Prostate gland (tissue), 2 donors: ENCODE results near the gene BLOC1S1.

Source experiments
- POLR2A ChIP-seq: fragments of 450-650 bp; IDR thresholded peaks from one replicate; pipeline ENCODE4 v1.6.1; 2016; ENCODE audit warnings: antibody characterized with exemption, mild to moderate bottlenecking
- TF ChIP-seq, protein P1 (sequence below), 4 experiments: fragments of 200-600 bp in 2 of 4; fragments of 450-650 bp in 2 of 4; sonication (generic) in 2 of 4; IDR thresholded peaks; 1 replicate in 3 of 4; 2 replicates in 1 of 4; pipeline ENCODE4 v1.5.1; 2016 to 2019; ENCODE audit warnings: antibody characterized with exemption in 4 of 4, mild to moderate bottlenecking in 2 of 4, moderate library complexity in 2 of 4

DNA sequence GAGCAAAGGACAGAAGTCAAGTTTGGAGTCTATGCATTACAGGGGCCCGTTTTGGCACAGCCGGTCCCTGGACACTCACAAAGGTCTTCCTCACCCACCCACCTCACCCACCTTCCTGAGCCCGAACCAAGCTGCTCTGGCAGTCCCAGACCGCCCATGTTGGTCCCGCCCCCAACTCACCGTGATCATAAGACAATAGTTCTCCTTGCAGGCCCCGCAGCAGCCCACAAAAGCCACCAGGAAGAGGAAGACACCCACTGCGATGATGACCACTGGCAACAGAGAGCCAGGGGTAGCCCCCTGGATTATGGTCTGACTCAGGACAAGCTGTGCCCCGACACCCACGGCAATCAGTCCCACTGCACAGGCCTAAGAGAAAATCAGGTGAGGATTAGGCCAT lies 11.1 kb downstream of the BLOC1S1 start:
- TF ChIP-seq, protein P1, sequence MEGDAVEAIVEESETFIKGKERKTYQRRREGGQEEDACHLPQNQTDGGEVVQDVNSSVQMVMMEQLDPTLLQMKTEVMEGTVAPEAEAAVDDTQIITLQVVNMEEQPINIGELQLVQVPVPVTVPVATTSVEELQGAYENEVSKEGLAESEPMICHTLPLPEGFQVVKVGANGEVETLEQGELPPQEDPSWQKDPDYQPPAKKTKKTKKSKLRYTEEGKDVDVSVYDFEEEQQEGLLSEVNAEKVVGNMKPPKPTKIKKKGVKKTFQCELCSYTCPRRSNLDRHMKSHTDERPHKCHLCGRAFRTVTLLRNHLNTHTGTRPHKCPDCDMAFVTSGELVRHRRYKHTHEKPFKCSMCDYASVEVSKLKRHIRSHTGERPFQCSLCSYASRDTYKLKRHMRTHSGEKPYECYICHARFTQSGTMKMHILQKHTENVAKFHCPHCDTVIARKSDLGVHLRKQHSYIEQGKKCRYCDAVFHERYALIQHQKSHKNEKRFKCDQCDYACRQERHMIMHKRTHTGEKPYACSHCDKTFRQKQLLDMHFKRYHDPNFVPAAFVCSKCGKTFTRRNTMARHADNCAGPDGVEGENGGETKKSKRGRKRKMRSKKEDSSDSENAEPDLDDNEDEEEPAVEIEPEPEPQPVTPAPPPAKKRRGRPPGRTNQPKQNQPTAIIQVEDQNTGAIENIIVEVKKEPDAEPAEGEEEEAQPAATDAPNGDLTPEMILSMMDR (IDR thresholded peaks at IDR 0.05), result no peak
- no peak for TF ChIP-seq POLR2A
